ENCODE results near the gene PTPRG. TPM values are rescaled to one million over a fixed set of nuclear protein-coding genes. Genes with fewer than 3 reads are reported as not detected.

Gene PTPRG
- total RNA-seq, 2 donors from 2014 or later, result 76.5 to 108 TPM

DNA sequence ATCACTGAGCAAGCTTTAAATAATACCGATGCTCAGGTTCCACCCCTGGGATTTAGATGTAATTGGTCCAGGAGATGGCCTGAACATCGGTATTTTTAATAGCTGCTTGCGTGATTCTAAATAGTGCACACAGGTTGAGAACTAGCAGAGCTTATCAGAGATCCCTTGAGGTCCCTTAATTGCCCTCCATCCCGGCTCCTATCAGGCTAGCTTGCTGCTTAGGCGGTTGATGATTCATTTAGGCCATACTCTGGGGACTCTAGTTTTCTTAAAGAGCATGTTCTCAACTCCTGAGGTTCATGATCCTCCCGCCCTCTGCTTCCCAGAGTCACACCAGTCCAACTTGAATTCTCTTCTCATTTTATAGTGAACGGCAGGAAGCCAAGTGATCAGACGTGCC lies 531.7 kb downstream of the PTPRG start:
- Mint-ChIP-seq H3K36me3 (ENCODE audit: low read depth) (no peaks in the 10 kb centered on the region), H3K27me3 (ENCODE audit: insufficient read depth) (no peaks in the 10 kb centered on the region), H3K27ac (no peak overlapping the region), H3K4me3 (no peak overlapping the region), H3K4me1 (peaks cover 6% of the 10 kb centered on the region), H3K9me3 (no peaks in the 10 kb centered on the region)
- Histone ChIP-seq H3K9ac (ENCODE audit: extremely low read depth, low read length, poor library complexity, severe bottlenecking) (no peak overlapping the region), H3K4me3 (ENCODE audit: low read length) (no peak overlapping the region), H3K9me3 (ENCODE audit: control insufficient read depth, low read length) (no peaks in the 10 kb centered on the region), H3K27ac (ENCODE audit: low read depth, low read length) (no peak overlapping the region), H3K27me3 (ENCODE audit: control insufficient read depth, insufficient read depth, low read length, poor library complexity, severe bottlenecking) (no peaks in the 10 kb centered on the region), H3K36me3 (ENCODE audit: control insufficient read depth, insufficient read depth, low read length) (no peaks in the 10 kb centered on the region), H3K4me1 (ENCODE audit: control insufficient read depth, insufficient read depth, low read length) (no peaks in the 10 kb centered on the region)
- WGBS, 2 experiments (ENCODE audit: insufficient coverage in 1 of 2, insufficient read length in 1 of 2), result 95 to 98% methylated on average over 6 to 8 of the region's 8 CpGs
- TF ChIP-seq CTCF (conservative IDR thresholded peaks at IDR 0.05), result no peak
- no peak for DNase-seq

DNA sequence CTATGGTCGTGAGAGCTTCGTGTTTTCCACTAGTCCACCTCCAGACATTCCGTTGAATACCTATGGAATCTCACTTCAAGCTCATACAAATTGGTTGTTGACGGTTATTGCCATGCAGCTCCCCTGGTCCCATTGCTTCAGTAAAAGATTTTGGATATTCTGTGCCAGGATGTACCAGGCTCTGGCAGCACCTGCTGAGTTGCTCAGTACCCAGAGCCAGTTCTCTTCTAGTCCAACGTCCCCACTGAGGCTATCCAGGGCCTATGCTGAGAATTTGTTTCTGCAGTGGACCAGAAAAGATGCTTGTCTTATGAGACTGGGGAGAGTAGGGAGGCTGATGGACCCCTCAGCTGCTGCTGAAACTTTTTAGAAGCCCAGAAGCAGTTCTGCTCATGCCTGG lies 533.1 kb downstream of the PTPRG start:
- no peak for DNase-seq
- WGBS, 2 experiments (ENCODE audit: insufficient coverage in 1 of 2, insufficient read length in 1 of 2), result 97 to 100% methylated on average over 4 to 5 of the region's 5 CpGs
- H3K27ac Mint-ChIP-seq, result no peak overlapping the region

DNA sequence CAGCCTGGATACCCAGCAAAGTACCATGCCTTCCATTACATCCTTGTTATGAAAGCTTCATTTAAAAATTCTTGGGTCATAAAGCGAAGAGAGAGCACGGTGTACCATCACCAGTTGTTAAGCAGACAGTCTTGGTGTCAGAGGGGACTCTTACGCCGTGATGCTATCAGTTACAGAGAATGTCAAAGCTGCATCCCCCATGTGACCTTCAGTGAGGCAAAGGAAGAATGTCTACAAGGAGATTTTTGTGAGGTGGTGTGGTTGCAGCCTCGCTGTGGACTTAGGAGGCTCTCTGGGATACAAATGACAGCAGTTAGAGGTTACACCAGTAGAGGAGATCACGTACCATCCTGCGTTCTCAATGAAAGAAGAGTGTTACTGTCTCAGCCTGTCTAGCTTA lies 533.7 kb downstream of the PTPRG start:
- Mint-ChIP-seq H3K27me3 (ENCODE audit: insufficient read depth) (no peaks in the 10 kb centered on the region), H3K36me3 (ENCODE audit: low read depth) (no peaks in the 10 kb centered on the region), H3K27ac (no peak overlapping the region), H3K4me3 (no peak overlapping the region), H3K9me3 (no peaks in the 10 kb centered on the region), H3K4me1 (peaks cover 6% of the 10 kb centered on the region)
- TF ChIP-seq CTCF (conservative IDR thresholded peaks at IDR 0.05), result no peak
- no peak for DNase-seq
- no peaks in the 10 kb centered on the region for H3K9me3 ChIP-seq (ENCODE audit: control insufficient read depth, low read length)
- no peaks in the 10 kb centered on the region for H3K36me3 ChIP-seq (ENCODE audit: control insufficient read depth, insufficient read depth, low read length)
- H3K27me3 ChIP-seq (ENCODE audit: control insufficient read depth, insufficient read depth, low read length, poor library complexity, severe bottlenecking), result no peaks in the 10 kb centered on the region
- 96 to 98% methylated on average over 7 of the region's 7 CpGs for WGBS, 2 experiments (ENCODE audit: insufficient coverage in 1 of 2, insufficient read length in 1 of 2)
- no peaks in the 10 kb centered on the region for H3K4me1 ChIP-seq (ENCODE audit: control insufficient read depth, insufficient read depth, low read length)
- H3K4me3 ChIP-seq (ENCODE audit: low read length), result no peak overlapping the region
- no peak overlapping the region for H3K27ac ChIP-seq (ENCODE audit: low read depth, low read length)
- H3K9ac ChIP-seq (ENCODE audit: extremely low read depth, low read length, poor library complexity, severe bottlenecking), result no peak overlapping the region

More for the DNA sequence above, 533.1 kb downstream of the PTPRG start:
- no peaks in the 10 kb centered on the region for H3K27me3 ChIP-seq (ENCODE audit: control insufficient read depth, insufficient read depth, low read length, poor library complexity, severe bottlenecking)
- no peaks in the 10 kb centered on the region for H3K4me1 ChIP-seq (ENCODE audit: control insufficient read depth, insufficient read depth, low read length)
- Mint-ChIP-seq H3K4me3 (no peak overlapping the region), H3K9me3 (no peaks in the 10 kb centered on the region), H3K27me3 (ENCODE audit: insufficient read depth) (no peaks in the 10 kb centered on the region), H3K36me3 (ENCODE audit: low read depth) (no peaks in the 10 kb centered on the region), H3K4me1 (peaks cover 6% of the 10 kb centered on the region)
- H3K36me3 ChIP-seq (ENCODE audit: control insufficient read depth, insufficient read depth, low read length), result no peaks in the 10 kb centered on the region
- TF ChIP-seq CTCF (conservative IDR thresholded peaks at IDR 0.05), result no peak
- H3K9ac ChIP-seq (ENCODE audit: extremely low read depth, low read length, poor library complexity, severe bottlenecking), result no peak overlapping the region
- H3K4me3 ChIP-seq (ENCODE audit: low read length), result no peak overlapping the region
- no peaks in the 10 kb centered on the region for H3K9me3 ChIP-seq (ENCODE audit: control insufficient read depth, low read length)
- no peak overlapping the region for H3K27ac ChIP-seq (ENCODE audit: low read depth, low read length)
